ENCODE results near the gene GFAP. TPM values are rescaled to one million over a fixed set of nuclear protein-coding genes. Genes with fewer than 3 reads are reported as not detected.

Gene GFAP
- polyA plus RNA-seq, 3 donors: 0.03 to 0.33 (median 0.18) TPM

DNA sequence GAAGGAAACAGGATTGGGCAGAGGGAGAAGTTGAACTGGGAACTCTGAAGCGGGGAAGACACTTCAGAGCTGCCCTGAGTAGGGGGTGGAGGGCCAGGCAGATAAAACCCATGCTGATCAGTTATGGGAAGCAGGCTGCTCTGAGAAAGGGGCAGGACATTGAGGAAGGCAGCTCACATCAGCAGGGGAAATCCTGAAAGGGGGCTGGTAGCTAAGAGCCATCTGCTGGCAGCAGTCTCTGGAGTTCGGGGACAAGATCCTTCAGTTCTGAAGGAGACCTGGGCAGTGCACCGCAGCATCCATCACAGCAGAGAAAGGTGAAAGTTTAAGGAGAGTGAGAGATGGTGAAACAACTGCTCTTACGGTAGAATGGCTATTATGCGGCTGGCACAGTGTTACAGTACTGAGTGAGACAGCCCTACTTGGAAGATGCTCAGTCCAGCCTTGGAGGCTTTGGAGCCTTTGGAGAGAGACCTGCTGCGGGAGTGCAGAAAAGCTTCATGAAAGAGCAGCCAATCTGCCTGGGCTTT, 37.7 kb upstream of the GFAP start:
- DNase-seq: no peak
- H3K27me3 Mint-ChIP-seq (ENCODE audit: low read depth in 3 of 3): peaks cover 18 to 37% (median 23%) of the 10 kb centered on the region in 3 donors
- peaks cover 2 to 22% of the 10 kb centered on the region in 2 donors for H3K27me3 ChIP-seq (ENCODE audit: control insufficient read depth in 2 of 2, insufficient read depth in 2 of 2, low read length in 2 of 2)
- H3K27ac ChIP-seq (ENCODE audit: low read depth in 1 of 2, low read length in 2 of 2): no peak overlapping the region
- peaks cover 2% of the 10 kb centered on the region for H3K79me2 ChIP-seq (ENCODE audit: insufficient read depth, low read length)
- intact Hi-C loops (cut with micrococcal nuclease): no loop called here
- no peak overlapping the region for H3K9ac ChIP-seq (ENCODE audit: insufficient read depth, low read length, poor library complexity, severe bottlenecking)
- TF ChIP-seq, protein P1, sequence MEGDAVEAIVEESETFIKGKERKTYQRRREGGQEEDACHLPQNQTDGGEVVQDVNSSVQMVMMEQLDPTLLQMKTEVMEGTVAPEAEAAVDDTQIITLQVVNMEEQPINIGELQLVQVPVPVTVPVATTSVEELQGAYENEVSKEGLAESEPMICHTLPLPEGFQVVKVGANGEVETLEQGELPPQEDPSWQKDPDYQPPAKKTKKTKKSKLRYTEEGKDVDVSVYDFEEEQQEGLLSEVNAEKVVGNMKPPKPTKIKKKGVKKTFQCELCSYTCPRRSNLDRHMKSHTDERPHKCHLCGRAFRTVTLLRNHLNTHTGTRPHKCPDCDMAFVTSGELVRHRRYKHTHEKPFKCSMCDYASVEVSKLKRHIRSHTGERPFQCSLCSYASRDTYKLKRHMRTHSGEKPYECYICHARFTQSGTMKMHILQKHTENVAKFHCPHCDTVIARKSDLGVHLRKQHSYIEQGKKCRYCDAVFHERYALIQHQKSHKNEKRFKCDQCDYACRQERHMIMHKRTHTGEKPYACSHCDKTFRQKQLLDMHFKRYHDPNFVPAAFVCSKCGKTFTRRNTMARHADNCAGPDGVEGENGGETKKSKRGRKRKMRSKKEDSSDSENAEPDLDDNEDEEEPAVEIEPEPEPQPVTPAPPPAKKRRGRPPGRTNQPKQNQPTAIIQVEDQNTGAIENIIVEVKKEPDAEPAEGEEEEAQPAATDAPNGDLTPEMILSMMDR (IDR thresholded peaks at IDR 0.05): no peak
- no peak overlapping the region for H3K27ac Mint-ChIP-seq
- no peak overlapping the region for H3K4me2 ChIP-seq (replicated peaks; ENCODE audit: extremely low read depth, low read length, poor library complexity, severe bottlenecking)
- peaks cover 3% of the 10 kb centered on the region for H3K4me1 Mint-ChIP-seq
- H3K9me3 Mint-ChIP-seq: no peaks in the 10 kb centered on the region
- WGBS (ENCODE audit: insufficient coverage): 93% methylated on average over 6 of the region's 6 CpGs
- no peak overlapping the region for H3K4me3 Mint-ChIP-seq
- H2AFZ ChIP-seq (ENCODE audit: insufficient read depth, low read depth, low read length, poor library complexity, severe bottlenecking): no peak overlapping the region
- no peak overlapping the region for H3K4me3 ChIP-seq (replicated peaks in 1 of 3; ENCODE audit: low read depth in 2 of 3, low read length in 3 of 3)
- H4K20me1 ChIP-seq (ENCODE audit: insufficient read depth, low read length): no peaks in the 10 kb centered on the region
- H3K9me3 ChIP-seq (replicated peaks in 1 of 2; ENCODE audit: control insufficient read depth in 1 of 2, insufficient read depth in 1 of 2, low read length in 2 of 2): no peaks in the 10 kb centered on the region
- no peaks in the 10 kb centered on the region for H3K36me3 ChIP-seq (replicated peaks in 1 of 2; ENCODE audit: control insufficient read depth in 1 of 2, insufficient read depth in 2 of 2, low read length in 2 of 2)
- peaks cover 4 to 5% of the 10 kb centered on the region in 2 donors for H3K4me1 ChIP-seq (ENCODE audit: control insufficient read depth in 1 of 2, insufficient read depth in 2 of 2, low read length in 2 of 2)
- no peaks in the 10 kb centered on the region for H3K36me3 Mint-ChIP-seq

DNA sequence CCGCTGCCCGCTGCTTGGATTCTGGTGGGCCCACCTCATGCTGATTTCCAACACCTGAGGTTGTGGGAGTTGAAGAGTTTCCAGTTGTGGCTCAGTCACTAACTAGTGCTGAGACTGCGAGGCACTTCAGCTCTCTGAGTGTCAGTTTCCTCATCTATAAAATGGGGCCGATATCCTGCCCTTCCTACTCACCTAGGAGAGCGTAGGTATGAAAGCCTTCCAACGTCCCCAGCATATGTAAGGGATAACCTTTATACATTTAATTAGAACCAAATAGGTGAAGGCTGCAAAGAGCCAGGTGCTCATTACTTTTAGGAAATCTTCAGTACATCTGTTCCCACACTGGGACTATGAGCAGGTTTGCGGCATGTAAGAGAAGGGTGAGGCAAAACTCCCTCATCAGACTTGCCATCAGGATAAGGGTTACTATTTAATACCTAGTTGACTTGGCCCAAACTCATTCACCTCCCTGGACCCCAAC, 33.1 kb upstream of the GFAP start:
- intact Hi-C loops (cut with micrococcal nuclease): loop anchor here (2.0 to 5.0 kb wide), 2 partner anchors 46 to 48 kb away; a partner anchor contains a TSS
- peak overlapping the region; percentile 98 for H2AFZ ChIP-seq (ENCODE audit: insufficient read depth, low read depth, low read length, poor library complexity, severe bottlenecking)

More for the DNA sequence above, 33.1 kb upstream of the GFAP start:
- Histone ChIP-seq H3K4me3 (replicated peaks in 1 of 3; ENCODE audit: low read depth in 2 of 3, low read length in 3 of 3) (peak overlapping the region; percentile 69 to 94 (median 71)), H3K4me2 (replicated peaks; ENCODE audit: extremely low read depth, low read length, poor library complexity, severe bottlenecking) (peak overlapping the region; percentile 97), H3K9me3 (replicated peaks in 1 of 2; ENCODE audit: control insufficient read depth in 1 of 2, insufficient read depth in 1 of 2, low read length in 2 of 2) (no peaks in the 10 kb centered on the region), H3K79me2 (ENCODE audit: insufficient read depth, low read length) (peaks cover 46% of the 10 kb centered on the region), H3K4me1 (ENCODE audit: control insufficient read depth in 1 of 2, insufficient read depth in 2 of 2, low read length in 2 of 2) (peaks cover 18 to 30% of the 10 kb centered on the region in 2 donors), H3K9ac (ENCODE audit: insufficient read depth, low read length, poor library complexity, severe bottlenecking) (peak overlapping the region; percentile 66), H3K27me3 (ENCODE audit: control insufficient read depth in 2 of 2, insufficient read depth in 2 of 2, low read length in 2 of 2) (no peaks in the 10 kb centered on the region), H4K20me1 (ENCODE audit: insufficient read depth, low read length) (no peaks in the 10 kb centered on the region), H3K36me3 (replicated peaks in 1 of 2; ENCODE audit: control insufficient read depth in 1 of 2, insufficient read depth in 2 of 2, low read length in 2 of 2) (no peaks in the 10 kb centered on the region), H3K27ac (ENCODE audit: low read depth in 1 of 2, low read length in 2 of 2) (peak overlapping the region; percentile 32 to 82)
- Mint-ChIP-seq H3K9me3 (no peaks in the 10 kb centered on the region), H3K27me3 (ENCODE audit: low read depth in 3 of 3) (peaks cover 2 to 9% (median 6%) of the 10 kb centered on the region in 3 donors), H3K27ac (peak overlapping the region in 4 of 7 donors; percentile 86 to 94 (median 90)), H3K4me1 (peaks cover 18% of the 10 kb centered on the region), H3K4me3 (peak overlapping the region; percentile 86 to 95), H3K36me3 (peaks cover 0 to 4% of the 10 kb centered on the region in 2 donors)
- WGBS (ENCODE audit: insufficient coverage): 42% methylated on average over 2 of the region's 7 CpGs
- TF ChIP-seq, protein P1 (IDR thresholded peaks at IDR 0.05): no peak
- DNase-seq: no peak
